Middle frontal gyrus (tissue), 1 donor: ENCODE results near the gene SEC16A.

Experiments used
- DNase-seq: peaks from one replicate; pipeline ENCODE4 v3.0.0-alpha.2; 2015; ENCODE audit warnings: low spot score; ENCODE audit errors: extremely low spot score

SEC16A gene

DNA sequence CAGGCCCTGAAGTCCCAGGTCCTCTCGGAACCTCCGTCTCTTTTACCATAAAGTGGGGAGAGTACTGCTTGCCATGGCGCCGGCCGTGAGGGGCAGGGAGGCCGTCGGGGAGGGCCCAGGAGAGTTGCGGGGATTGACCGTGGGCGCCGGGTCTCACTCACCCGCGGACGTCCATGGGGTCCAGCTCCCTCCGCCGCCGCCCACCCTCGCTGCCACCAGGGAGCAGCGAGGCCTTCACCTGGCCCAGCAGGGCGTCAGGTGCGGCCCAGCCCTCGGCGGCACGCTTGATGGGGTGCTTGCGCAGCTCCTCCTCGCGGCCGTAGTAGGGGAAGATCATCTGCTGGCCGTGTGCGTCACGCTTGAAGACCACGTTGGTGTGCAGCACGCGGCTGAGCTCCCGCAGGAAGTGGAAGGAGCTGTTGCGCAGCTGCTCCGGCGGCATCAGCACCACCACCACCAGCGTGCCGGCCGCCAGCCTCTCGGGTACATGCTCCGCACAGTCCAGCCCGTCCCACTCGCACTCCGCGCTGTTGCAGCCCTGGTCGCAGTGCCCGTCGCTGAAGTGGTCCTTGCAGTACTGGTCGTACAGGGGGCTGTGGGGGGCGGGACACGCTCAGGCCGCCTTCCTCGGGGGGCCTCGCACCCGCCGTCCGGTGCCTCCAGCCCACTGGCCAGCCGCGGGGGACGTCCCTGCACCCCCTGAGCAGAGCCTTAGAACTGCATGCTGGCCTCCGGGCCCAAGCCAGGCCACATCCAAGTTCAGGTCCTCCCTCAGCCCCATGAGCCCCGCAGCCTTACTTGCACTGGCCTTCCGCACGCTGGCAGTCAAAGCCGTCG lies 21.9 kb upstream of the SEC16A start:
- no peak for DNase-seq

DNA sequence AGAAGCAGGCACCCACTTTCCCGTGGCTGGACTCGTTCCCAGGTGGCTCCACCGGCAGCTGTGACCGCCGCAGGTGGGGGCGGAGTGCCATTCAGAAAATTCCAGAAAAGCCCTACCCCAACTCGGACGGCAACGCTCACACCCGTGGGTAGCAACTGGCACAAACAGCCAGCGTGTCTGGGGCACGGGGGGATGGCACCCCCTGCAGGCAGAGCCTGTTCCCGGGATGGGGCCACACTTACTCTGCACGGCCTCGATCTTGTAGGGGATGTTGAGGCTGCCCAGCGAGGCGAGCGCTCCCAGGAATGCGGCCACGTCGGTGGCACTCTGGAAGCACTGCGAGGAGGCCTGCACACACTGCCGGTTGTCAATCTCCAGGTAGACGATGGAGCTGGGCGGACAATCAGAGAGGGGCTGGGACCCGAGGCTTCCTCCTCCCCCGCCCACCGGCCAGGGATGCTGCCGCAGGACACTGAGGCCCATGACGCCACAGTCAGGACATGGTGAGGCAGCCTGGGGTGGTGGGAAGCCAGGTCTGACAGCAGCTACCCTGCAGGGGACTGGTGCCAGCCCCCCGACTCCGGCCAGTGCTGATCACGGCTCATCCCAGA lies 20.2 kb upstream of the SEC16A start:
- no peak for DNase-seq

DNA sequence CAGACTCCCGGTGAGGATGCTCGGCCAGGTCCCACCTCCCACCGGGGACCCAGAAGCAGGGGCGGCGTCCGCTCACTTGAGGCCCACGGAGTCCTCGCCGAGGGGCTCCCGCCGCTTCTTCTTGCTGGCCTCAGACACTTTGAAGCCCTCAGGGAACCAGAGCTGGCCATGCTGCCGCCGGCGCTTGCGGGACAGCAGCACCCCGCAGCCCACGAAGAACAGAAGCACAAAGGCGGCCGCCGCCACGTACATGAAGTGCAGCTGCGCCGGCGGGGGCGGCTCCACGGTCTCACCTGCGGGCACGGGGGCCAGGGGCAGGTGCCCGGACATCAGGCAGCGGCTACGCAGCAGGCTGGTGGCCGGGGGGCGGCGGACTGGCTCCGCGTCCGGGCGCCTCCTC lies 19.4 kb upstream of the SEC16A start:
- no peak for DNase-seq

DNA sequence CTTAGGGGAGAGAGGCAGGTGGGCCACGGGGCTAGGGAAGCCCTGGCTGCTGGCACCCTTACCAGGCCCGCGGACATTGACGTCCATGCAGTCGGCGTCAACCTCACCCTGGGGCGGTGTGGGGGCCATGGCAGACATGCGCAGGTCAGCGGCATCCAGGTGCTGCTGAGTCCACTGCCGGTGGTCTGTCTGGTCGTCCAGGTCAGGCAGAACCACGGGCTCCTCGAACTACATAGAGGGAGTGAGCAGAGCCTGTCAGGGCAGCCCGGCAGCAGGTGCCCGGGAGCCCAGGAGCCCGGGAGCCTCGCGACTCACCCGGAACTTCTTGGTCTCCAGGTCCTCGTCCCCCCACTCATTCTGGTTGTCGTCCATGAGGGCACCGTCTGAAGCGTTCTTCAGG lies 18.8 kb upstream of the SEC16A start:
- DNase-seq = no peak

DNA sequence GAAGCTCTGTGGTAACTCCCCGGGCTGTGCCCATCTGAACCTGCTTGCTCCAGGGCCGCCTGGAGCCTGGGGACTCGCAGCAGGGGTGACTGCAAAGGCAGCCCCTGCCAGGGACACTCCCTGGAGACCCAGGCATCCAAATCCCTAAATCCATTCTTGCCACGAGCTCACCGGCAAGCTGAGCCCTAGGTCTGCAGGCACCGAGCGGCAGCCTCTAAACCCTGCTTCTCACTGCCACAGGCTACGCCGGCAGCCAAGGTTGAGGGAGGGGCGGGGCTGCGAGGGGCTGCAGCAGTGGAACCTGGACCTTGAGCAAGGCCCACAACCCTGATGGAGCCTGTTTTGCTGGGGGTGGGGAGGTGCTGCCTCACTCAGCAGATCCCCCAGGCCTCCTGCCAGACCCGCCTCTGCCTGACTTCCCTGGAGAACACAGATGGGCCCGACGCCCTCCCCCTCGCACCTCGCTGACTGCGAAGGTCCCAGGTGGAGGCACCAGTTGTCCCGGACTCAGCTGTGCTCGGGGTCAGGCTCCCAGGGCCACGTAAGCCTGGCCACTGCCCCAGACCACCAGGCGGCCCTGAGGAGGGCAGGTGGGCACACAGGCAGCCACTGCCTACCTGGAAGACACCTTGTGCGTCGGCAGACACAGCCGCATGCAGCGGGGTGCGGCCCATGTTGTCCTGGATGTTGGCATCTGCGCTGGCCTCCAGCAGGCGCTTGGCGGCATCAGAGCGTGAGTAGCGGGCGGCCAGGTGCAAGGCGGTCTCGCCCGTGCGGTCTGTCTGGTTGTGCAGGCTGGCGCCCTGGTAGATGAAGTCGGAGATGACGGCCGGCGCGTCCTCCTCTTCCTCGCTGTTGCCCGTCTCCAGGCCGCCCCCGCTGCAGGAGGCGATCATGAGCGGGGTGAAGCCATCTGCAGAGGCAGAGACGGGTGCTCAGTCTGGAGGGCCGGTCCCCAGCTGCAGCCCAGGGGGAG lies 17.4 kb upstream of the SEC16A start:
- no peak for DNase-seq

DNA sequence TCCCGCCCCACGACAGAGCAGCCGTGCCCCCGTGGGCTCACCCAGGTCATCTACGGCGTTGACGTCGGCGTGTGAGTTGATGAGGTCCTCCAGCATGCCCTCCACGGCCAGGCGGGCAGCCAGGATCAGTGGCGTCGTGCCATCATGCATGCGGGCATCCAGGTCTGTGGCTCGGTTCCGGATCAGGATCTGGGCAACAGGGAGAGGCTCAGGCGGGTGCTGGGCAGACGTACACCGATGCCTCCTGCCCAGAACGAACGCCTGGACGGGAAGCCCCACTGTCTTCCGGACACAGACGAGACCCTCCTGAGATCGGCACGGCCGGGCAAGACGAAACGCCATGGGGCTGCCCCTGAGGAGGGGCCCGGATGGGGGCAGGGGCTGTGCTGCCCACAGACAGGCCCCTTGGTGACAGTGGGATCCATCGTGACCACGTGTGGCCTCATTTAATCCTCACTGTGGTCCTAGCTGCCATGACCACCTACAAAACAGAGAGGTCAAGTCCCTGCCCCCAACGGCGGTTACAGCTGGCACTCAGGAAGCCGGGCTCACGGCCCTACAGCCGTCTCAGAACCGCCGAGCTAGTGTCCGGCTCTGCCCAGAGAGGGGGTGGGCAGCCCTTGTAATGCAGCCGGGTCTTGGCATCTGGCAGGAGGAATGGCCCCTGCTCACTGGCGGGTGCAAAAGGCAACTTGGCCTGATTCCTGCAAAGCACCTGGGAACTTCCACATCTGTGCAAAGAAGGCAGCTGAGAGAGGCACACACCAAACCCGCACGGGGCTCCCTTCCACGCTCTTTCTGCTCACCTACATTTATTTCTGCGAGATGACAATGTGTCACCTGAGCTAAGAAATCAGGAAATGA lies 16.5 kb upstream of the SEC16A start:
- no peak for DNase-seq

DNA sequence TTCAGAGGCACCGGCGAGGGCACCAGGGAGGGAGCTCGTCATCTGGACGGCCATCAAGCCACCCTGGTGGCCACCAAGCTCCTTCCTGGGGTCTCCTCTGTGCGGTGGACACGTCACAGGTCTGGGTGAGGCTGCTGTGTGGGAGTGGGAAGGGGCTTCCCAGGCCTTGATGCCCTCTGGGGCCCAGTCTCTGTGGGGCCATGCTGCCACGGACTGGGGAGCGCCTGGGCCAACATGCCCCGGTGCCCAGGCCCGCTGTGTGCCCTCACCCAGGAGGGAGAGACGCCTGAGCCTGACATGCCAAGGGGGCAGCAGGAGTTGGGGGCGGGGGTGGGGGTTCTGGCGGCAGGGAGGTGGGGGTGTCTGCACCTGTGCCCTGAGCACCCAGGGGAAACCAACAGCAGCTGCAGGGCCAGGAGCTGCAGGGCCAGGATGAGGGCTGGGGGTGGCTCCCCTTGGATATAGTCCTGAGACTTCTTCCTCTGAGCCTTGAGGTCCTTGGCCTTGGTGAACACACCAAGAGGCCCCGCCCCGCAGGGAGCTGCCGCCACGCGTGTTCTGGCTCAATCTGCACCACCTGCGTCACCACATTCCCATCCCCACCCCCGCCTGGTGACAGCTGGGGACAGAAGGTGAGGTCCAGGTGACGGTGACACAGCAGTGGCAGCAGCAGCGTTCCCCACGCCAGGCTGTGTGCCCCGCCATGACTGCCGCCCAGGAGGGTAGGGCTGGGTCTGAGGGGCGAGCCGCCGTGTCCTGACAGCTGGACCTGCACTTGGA lies 15.3 kb upstream of the SEC16A start:
- DNase-seq = no peak

DNA sequence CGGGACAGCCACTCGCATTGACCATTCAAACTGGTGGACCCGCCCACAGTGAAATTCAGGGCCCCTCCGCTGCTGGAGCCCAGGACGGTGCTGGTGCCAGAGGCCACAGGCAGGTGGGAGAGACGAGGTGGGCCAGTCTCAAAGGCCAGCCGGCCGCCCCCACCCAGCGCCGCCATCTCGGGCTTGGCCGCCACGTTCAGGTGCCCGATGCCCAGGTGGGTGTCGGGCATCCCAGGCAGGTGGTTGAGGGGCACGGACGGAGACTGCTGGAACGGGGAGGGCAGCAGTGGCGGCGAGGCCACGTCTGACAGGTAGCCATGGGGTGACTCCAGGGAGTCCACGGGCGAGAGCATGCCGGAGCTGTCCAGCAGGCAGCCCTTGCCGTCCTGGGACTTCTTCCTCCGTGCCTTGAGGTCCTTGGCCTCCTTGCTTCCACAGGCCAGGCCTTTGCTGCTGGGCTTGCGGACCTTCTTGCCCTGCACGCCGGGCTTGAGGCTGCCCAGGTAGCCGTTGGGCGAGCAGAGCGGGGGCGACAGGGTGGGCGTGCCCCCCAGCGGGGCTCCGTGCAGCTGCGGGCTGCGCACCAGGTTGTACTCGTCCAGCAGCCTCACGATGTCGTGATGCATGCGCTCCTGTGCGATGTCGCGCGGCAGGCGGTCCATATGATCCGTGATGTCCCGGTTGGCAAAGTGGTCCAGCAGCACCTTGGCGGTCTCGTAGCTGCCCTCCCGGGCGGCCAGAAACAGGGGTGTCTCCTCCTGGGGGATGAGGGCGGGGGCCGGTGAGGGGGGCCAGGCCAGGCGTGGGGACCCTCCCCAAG lies 14.2 kb upstream of the SEC16A start:
- DNase-seq = no peak

DNA sequence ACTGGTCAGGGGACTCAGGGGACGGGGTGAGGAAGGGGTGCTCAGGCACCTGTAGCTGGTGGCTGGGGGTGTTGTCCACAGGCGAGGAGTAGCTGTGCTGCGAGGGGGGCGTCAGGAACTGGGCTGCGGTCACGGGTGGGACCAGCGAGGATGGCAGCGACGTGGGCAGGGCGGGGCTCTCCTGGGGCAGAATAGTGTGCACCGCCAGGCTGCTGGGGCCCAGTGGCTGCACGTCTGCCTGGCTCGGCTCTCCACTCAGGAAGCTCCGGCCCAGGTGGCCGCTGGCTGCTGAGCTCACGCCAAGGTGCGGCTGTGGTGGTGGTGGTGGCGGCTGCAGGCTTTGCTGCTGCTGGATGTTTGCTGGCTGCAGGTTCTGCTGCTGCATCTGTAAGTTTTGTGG lies 13.3 kb upstream of the SEC16A start:
- no peak for DNase-seq

DNA sequence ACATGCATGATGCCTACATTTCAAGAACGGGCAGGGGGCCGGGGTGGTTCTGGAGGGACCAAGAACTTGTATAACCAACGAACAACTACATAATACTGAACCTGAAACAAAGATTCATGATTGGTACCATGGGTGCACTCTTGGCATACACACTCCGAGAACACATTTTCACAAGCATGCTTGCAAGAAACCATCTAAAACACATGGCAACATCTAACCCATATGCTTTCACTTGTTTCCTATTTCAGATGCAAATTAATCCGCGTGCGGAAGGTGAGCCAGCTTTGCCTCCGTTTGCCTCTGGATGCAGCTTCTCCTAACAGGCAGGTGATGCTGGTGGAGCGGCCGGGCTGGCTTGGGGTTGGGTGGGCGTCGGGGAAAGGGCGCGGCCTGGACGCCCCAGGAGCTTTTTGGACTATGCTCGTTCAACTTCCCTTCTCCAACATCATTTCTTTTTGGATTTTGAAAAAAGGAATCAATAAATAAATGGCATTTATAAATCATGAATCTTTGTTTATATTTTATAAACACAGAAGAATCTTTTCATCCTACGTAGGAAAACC lies 12.5 kb upstream of the SEC16A start:
- no peak for DNase-seq

DNA sequence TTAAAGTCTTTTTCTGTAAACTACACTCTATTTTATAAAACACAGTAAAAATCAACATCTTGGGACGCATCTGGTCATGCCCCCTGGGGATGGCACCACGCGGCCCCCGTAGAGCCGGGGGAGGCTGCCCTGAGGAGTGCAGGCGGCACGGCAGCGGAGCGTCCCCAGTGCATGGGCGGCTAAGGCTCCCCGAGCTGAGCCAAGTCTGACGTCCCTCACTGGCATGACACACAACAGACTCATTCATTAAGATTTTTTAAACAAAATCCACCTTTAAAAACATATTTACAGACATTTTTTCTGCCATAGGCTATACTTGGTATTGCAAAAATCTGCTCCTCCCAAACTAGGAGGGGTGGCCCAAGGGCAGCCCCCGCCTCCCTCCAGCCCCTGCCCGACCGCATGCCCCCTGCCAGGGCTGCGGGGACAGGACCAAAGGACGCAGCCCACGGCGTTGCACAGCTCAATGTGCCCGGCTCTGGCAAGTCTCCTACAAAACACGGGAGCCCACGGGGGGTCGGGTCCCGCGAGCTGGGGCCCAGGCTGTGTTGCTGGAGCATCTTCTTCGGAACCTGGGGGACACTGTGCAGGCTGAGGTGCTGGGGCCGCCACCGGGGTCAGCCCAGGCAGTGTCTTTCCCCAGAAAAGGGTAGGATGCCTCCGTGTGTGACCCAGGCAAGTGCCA lies 11.8 kb upstream of the SEC16A start:
- no peak for DNase-seq

DNA sequence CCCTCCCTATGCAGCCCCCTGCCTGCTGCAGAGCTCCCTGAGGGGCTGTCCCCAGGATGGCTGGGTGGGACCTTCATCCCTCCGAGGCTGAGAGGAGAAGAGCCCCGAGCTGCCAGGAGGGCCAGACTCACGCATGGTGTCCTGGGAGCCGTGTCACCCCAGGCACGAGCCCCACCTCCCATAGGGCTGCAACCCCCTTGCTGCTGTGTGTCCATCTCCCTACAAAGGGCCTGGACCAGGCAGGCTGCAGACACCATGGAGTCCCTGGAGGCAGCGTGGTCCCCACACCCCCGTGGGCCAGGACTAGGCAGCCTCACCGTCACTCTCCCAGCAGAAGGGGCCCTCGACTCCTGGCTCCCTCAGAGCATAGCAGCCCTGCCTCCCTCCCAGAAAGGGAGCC lies 11.2 kb upstream of the SEC16A start:
- no peak for DNase-seq

DNA sequence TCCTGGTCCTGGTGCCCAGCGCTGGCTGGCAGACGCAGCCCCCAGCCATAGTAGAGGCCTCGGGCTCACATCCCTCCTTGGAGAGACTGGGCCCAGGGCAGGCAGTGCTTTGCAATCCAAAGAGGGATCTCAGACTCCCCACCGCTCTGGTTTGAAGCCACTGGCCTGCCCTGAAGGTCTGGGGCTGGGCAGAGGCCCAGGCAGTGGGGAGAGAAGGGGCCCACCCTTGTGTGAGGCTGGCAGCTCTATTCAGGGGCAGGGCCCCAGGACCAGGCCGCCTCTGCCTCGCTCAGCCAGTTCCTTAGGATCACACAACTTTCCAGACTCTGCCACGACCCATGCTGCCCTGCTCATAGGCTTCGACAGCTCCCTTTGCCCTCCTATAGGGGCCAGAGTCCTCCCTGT lies 10.7 kb upstream of the SEC16A start:
- peak; percentile 2 for DNase-seq

DNA sequence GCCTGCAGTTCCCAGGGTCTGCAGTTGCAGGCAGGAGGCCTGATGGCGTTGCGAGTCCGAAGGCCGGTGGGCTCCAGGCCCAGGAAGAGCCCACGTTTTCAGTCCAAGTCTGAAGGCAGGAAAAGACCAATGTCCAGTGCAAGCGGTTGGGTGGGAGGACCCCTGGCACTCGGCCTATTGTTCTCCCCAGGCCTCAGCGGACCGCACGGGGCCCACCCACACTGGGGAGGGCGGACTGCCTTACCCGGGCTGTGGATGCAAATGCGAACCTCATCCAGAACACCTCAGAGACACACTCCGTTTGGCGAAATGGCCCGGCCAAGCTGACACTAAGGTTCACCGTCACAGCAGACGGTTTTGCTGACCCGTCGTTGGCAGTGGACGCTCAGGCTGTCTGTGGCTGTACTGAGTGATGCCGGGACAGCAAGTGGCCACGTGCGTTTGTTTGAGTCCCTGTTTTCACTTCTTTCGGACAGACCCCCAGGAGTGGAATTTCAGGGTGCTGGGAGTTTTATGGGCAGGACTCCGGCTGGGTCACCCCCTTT lies 10.2 kb upstream of the SEC16A start:
- no peak for DNase-seq

DNA sequence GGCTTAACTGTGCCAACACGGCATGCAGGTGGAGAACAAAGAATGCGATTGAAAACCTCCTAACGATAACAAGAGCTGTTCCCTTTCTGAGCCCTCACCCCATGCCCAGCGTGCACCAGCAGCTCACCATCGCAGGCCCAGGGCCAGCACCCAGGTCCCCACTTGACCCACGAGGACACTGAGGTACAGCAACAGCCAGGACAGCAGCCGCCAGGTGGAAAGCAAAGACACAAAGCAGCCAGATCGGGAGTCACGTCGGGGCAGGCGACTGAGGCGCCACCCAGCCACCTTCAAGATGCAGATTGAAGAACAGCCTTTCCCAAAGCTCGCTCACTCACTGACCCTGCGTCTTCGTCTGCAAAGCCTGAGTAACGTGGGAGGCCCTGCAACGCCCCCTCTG lies 6.9 kb upstream of the SEC16A start:
- no peak for DNase-seq

DNA sequence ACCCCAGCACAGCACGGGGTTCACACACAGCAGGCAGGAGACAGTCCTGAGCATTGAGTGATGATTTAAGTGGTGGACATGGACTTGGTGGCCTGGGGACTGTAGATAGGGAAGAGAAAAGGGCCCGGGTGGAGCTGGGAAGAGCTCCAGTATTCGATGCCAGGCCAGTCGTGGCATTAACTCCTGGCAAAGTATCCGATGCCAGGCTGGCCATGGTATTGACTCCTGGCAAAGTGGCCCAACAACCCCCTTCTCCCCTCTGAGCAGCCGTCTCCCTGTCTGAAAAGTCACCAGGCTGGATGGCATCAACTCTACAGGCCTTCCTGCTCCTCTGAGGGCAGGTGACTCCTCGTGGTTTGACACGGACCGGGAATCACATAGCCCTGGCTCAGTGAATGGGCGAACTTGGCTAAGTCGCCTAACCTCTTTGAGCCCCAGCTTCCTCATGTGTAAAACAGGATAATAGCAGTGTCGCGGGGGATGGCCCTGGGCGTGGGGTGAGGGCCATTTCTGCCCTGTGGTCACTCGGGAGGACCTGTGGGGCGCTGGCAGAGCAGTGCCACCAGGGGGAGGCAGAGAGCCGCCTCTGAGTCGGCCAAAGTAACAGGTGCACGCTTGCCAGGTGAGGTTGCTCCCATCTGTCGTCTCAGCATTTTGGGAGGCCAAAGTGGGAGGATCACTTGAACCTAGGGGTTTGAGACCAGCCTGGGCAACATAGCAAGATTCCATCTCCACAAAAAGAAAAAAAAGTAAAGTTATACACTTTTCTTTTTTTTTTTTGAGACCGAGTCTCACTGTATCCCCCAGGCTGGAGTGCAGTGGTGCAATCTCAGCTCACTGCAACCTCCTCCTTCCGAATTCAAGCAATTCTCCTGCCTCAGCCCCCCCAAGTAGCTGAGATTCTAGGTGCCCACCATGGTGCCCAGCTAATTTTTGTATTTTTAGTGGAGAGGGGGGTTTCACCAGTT lies 5.7 kb upstream of the SEC16A start:
- DNase-seq = no peak

DNA sequence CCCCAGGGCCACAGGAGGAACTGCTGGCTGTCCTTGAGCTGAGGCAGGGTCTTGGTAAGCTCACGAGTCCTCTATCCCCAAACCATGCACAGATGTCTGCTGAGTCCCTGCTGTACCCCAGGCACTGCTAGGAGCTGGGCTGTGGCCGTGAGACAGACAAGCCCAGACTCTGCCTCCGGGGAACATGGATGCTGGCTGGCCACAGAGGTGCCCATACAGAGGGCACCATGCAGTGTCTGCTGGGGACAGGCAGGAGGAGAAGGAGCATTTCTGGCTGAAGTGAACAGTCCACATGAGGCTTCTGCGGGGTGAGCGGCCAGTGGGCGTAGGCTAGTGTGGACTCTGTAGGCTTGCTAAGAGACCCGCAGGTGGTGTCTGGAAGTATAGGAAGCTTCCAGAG lies 4.8 kb upstream of the SEC16A start:
- no peak for DNase-seq
